HG03571 (cell line): ENCODE data around the gene HDGFL2.
"Not testable (repeated sequence)": the region's sequence is repeated elsewhere in the genome, so short reads cannot be mapped to it uniquely, and the experiment has no call there.

Experiments used
- ATAC-seq: cut with Tn5 transposase; IDR thresholded peaks from one replicate; pipeline ENCODE4 v1.9.1; 2021; ENCODE audit not compliant: unreplicated experiment

HDGFL2 gene

GRCh38 chr19:4511300-4512054, 39.4 kb downstream of the HDGFL2 start:
- no peak for ATAC-seq

GRCh38 chr19:4512070-4512469, 40.0 kb downstream of the HDGFL2 start:
- no peak for ATAC-seq

- no peak for ATAC-seq
These were observed 41.2 kb downstream of the HDGFL2 start for GRCh38 chr19:4513248-4513647.

GRCh38 chr19:4515732-4516131, 43.6 kb downstream of the HDGFL2 start:
- no peak for ATAC-seq

- ATAC-seq: no peak
These were observed 44.3 kb downstream of the HDGFL2 start for GRCh38 chr19:4516199-4516938.

GRCh38 chr19:4516939-4517300, 44.8 kb downstream of the HDGFL2 start:
- no peak for ATAC-seq

GRCh38 chr19:4517451-4518057, 45.5 kb downstream of the HDGFL2 start:
- ATAC-seq: no peak

- no peak for ATAC-seq
These were observed 46.5 kb downstream of the HDGFL2 start, which contains the start of gene PLIN4 for GRCh38 chr19:4518345-4519171. Gene PLIN4, minus strand, starts transcription at chr19:4518486. Its CDS starts 214 bp downstream, at chr19:4518272.

GRCh38 chr19:4519172-4519496, 47.0 kb downstream of the HDGFL2 start:
- ATAC-seq: no peak

GRCh38 chr19:4519521-4520277, 47.6 kb downstream of the HDGFL2 start:
- no peak for ATAC-seq

GRCh38 chr19:4521170-4521887, 49.2 kb downstream of the HDGFL2 start:
- ATAC-seq: no peak

GRCh38 chr19:4521888-4522242, 49.8 kb downstream of the HDGFL2 start:
- no peak for ATAC-seq

- ATAC-seq: no peak
These were observed 50.4 kb downstream of the HDGFL2 start for GRCh38 chr19:4522291-4523002.

- ATAC-seq: no peak
These were observed 51.4 kb downstream of the HDGFL2 start for GRCh38 chr19:4523306-4524110.

- no peak for ATAC-seq
These were observed 52.9 kb downstream of the HDGFL2 start for GRCh38 chr19:4524808-4525562.

- no peak for ATAC-seq
These were observed 53.5 kb downstream of the HDGFL2 start for GRCh38 chr19:4525563-4526002.

- not testable (repeated sequence) for ATAC-seq
These were observed 55.3 kb downstream of the HDGFL2 start for GRCh38 chr19:4527377-4527776.

GRCh38 chr19:4528843-4529242, 56.7 kb downstream of the HDGFL2 start:
- no peak for ATAC-seq
